Measurements from ENCODE around the gene CYLC2. TPM values are rescaled to one million over a fixed set of nuclear protein-coding genes. Genes with fewer than 3 reads are reported as not detected.

The CYLC2 gene
- total RNA-seq = not detected in 2 replicates

DNA sequence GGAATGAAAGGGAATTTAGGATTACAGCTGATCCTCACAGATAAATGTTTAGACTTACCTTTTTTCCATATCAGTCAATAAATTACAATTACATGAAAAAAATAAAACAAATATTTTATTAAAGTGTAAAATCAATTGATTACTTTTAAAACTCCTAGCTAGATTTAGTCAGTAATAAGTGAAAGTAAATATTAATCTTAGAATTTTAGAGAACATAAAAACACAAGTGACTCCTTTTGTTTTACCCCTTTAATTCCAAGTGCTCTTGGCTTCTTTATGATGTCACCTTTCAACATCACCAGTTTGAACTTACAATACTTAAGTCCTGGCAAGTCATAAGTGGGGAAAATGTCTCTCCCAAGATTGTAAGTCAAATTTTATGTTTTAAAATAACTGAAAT, at the start of gene CYLC2:
TSS of gene CYLC2 (plus strand) at position 301 of the 400 bp plus-strand sequence. CDS start at position 349, 48 bp downstream.

